Smooth muscle cell (in vitro differentiated cells): ENCODE measurements around the gene TMEM106C. TPM values are rescaled to one million over a fixed set of nuclear protein-coding genes. Genes with fewer than 3 reads are reported as not detected.

Experiments
- DNase-seq: peaks from one replicate; lab custom pipeline; 2025; ENCODE audit not compliant: unreplicated experiment; lab: John Stamatoyannopoulos, UW
- H2AFZ ChIP-seq: fragments of 200-600 bp; sonication (generic); 2 replicates; pipeline ENCODE4 v1.6.0; 2016; ENCODE audit warnings: antibody characterized with exemption, low read depth, mild to moderate bottlenecking
- H3F3A ChIP-seq: fragments of 200-600 bp; sonication (generic); 2 replicates; pipeline ENCODE4 v1.6.0; 2017; ENCODE audit warnings: antibody characterized with exemption, low read depth
- H3K27ac ChIP-seq: fragments of 200-600 bp; sonication (generic); 2 replicates; pipeline ENCODE4 v1.5.1; 2016; ENCODE audit warnings: low read depth, mild to moderate bottlenecking
- H3K27me3 ChIP-seq: fragments of 200-600 bp; sonication (generic); 2 replicates; pipeline ENCODE4 v1.6.1; 2016; ENCODE audit warnings: low read depth, mild to moderate bottlenecking
- H3K36me3 ChIP-seq: fragments of 200-600 bp; sonication (generic); 2 replicates; pipeline ENCODE4 v1.5.1; 2016; ENCODE audit warnings: low read depth
- H3K4me1 ChIP-seq: fragments of 200-600 bp; sonication (generic); 2 replicates; pipeline ENCODE4 v1.5.1; 2016; ENCODE audit warnings: low read depth
- H3K4me2 ChIP-seq: fragments of 200-600 bp; sonication (generic); 2 replicates; pipeline ENCODE4 v1.6.0; 2016; ENCODE audit warnings: mild to moderate bottlenecking
- H3K4me3 ChIP-seq: fragments of 200-600 bp; sonication (generic); 2 replicates; pipeline ENCODE4 v1.5.1; 2016; ENCODE audit warnings: mild to moderate bottlenecking
- H3K79me2 ChIP-seq: fragments of 200-600 bp; sonication (generic); 2 replicates; pipeline ENCODE4 v1.6.0; 2016; ENCODE audit warnings: low read depth, mild to moderate bottlenecking
- H3K9ac ChIP-seq: fragments of 200-600 bp; sonication (generic); 2 replicates; pipeline ENCODE4 v1.6.0; 2016; ENCODE audit warnings: low read depth
- H3K9me3 ChIP-seq: fragments of 200-600 bp; sonication (generic); replicated peaks from 2 replicates; pipeline ENCODE4 v1.5.1; 2016; ENCODE audit warnings: low read depth
- H4K20me1 ChIP-seq: fragments of 200-600 bp; sonication (generic); 2 replicates; pipeline ENCODE4 v1.6.0; 2016; ENCODE audit warnings: low read depth
- WGBS: methylation state at CpG from one replicate; pipeline ENCODE4 v1.1.7; 2016; ENCODE audit warnings: low lambda C conversion rate; 5-methylcytosine and 5-hydroxymethylcytosine counted together
- polyA plus RNA-seq: library from polyadenylated mRNA; unstranded; fragments of >200 nt; fragmentation: Nextera tagmentation; extraction: Ambion mirVana; gene quantifications from 2 replicates; pipeline ENCODE4 v1.2.1, GENCODE V29; 2016
- total RNA-seq: library from RNA; depleted of rRNA; stranded (reverse); fragments of >200 nt; gene quantifications from 2 replicates; pipeline ENCODE4 v1.2.3, GENCODE V29; 2014
- TF ChIP-seq, protein P1 (sequence below): fragments of 200-600 bp; sonication (generic); IDR thresholded peaks from 2 replicates; pipeline ENCODE4 v1.5.1; 2017; ENCODE audit warnings: borderline replicate concordance, mild to moderate bottlenecking, antibody characterized with exemption; ENCODE audit not compliant: insufficient read depth, poor library complexity, severe bottlenecking

TMEM106C gene
- total and polyA plus RNA-seq, 2 experiments from 2014 or later = 42.7 to 58.9 TPM

DNA sequence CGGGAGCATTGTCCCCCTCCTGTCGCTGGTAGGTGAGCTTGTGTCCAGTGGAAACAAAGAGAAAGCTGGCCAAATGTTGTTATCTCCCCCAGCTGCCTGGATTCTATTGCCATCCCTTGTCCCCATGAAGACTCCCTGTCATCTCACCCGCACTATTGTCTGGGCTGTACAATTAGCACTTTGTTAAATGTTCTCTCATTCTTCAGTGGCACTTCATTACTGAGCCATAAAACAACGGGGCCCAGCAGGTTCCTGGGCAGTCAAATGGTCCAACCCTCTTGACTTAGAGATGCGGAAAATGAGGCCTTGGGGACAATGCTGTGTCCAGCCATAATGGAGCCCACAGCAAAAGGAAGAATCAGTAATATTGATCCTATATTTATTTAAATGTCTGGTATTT, 54.1 kb downstream of the TMEM106C start:
- DNase-seq = no peak
- peaks cover 91% of the 10 kb centered on the region for H3K27me3 ChIP-seq
- no peaks in the 10 kb centered on the region for H4K20me1 ChIP-seq
- WGBS = 60% methylated on average over 5 of the region's 5 CpGs
- no peak overlapping the region for H2AFZ ChIP-seq
- TF ChIP-seq, protein P1, sequence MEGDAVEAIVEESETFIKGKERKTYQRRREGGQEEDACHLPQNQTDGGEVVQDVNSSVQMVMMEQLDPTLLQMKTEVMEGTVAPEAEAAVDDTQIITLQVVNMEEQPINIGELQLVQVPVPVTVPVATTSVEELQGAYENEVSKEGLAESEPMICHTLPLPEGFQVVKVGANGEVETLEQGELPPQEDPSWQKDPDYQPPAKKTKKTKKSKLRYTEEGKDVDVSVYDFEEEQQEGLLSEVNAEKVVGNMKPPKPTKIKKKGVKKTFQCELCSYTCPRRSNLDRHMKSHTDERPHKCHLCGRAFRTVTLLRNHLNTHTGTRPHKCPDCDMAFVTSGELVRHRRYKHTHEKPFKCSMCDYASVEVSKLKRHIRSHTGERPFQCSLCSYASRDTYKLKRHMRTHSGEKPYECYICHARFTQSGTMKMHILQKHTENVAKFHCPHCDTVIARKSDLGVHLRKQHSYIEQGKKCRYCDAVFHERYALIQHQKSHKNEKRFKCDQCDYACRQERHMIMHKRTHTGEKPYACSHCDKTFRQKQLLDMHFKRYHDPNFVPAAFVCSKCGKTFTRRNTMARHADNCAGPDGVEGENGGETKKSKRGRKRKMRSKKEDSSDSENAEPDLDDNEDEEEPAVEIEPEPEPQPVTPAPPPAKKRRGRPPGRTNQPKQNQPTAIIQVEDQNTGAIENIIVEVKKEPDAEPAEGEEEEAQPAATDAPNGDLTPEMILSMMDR = no peak
- no peaks in the 10 kb centered on the region for H3K36me3 ChIP-seq
- H3K79me2 ChIP-seq = no peaks in the 10 kb centered on the region
- no peaks in the 10 kb centered on the region for H3K9me3 ChIP-seq
- H3F3A ChIP-seq = no peaks in the 10 kb centered on the region
- H3K4me2 ChIP-seq = no peak overlapping the region
- H3K27ac ChIP-seq = no peak overlapping the region
- H3K4me1 ChIP-seq = peaks cover 13% of the 10 kb centered on the region
- no peak overlapping the region for H3K4me3 ChIP-seq
- no peak overlapping the region for H3K9ac ChIP-seq

DNA sequence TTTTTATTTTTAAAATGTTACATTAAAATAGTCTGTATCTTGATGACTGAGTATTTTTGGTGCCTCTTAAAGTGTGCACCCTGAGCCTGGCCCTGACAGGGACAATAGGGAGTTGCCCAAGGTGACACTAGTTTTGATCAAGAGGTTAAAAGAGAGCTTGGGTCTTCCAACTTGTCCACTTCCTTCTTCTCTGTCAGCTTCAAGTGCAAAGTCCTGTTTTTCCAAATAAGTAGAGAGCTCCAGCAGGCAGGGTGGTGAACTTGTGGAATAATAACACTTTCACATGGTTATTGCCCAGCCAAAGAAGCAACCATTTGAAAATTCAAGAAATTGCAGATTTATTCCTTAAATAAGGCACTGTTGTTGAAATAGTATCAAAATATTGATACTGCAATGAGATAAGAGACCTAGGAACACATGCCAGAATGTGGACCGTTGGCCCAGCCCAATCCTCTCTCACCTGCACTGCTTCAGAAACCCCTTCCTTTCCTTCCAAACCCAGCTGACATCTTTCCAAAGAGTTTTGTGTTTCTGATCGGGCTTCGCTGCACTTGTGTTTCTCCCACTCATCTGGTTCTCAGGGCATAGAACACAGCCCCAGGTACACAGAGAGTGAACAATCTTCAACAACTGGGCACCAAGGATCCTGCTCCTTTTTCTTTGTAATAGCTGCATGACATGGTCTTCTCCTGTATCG, 54.7 kb downstream of the TMEM106C start:
- H3K79me2 ChIP-seq = no peaks in the 10 kb centered on the region
- no peaks in the 10 kb centered on the region for H3F3A ChIP-seq
- H2AFZ ChIP-seq = no peak overlapping the region
- DNase-seq = no peak
- peaks cover 19% of the 10 kb centered on the region for H3K4me1 ChIP-seq
- H4K20me1 ChIP-seq = no peaks in the 10 kb centered on the region
- 87% methylated on average over 4 of the region's 4 CpGs for WGBS
- TF ChIP-seq, protein P1 = no peak
- no peak overlapping the region for H3K4me2 ChIP-seq
- no peaks in the 10 kb centered on the region for H3K36me3 ChIP-seq
- no peak overlapping the region for H3K27ac ChIP-seq
- no peak overlapping the region for H3K9ac ChIP-seq
- no peak overlapping the region for H3K4me3 ChIP-seq
- H3K27me3 ChIP-seq = peaks cover 91% of the 10 kb centered on the region
- H3K9me3 ChIP-seq = no peaks in the 10 kb centered on the region

Other genes with a start within 250 kb of the TMEM106C start
- gene ENDOU, start 238.1 kb upstream of the TMEM106C start, total RNA-seq = 1.8 and 5.1 TPM in 2 replicates
- gene ENDOU, start 238.1 kb upstream of the TMEM106C start, polyA plus RNA-seq = 0.47 and 0.74 TPM in 2 replicates
- gene RAPGEF3, start 204.7 kb upstream of the TMEM106C start, total RNA-seq = 4.0 and 5.6 TPM in 2 replicates
- 1.9 and 3.6 TPM in 2 replicates for gene RAPGEF3, start 204.7 kb upstream of the TMEM106C start, polyA plus RNA-seq
- 2.4 and 11.4 TPM in 2 replicates for gene SLC48A1, start 190.4 kb upstream of the TMEM106C start, total RNA-seq
- gene SLC48A1, start 190.4 kb upstream of the TMEM106C start, polyA plus RNA-seq = 6.2 and 8.6 TPM in 2 replicates
- 19.3 and 24.1 TPM in 2 replicates for gene HDAC7, start 143.7 kb upstream of the TMEM106C start, total RNA-seq
- 32.4 and 47.0 TPM in 2 replicates for gene HDAC7, start 143.7 kb upstream of the TMEM106C start, polyA plus RNA-seq
- gene VDR, start 58.6 kb upstream of the TMEM106C start, total RNA-seq = 6.5 and 16.5 TPM in 2 replicates
- gene VDR, start 58.6 kb upstream of the TMEM106C start, polyA plus RNA-seq = 6.4 and 8.0 TPM in 2 replicates
- 1.6 and 8.6 TPM in 2 replicates for gene COL2A1, start 40.9 kb downstream of the TMEM106C start, total RNA-seq
- gene COL2A1, start 40.9 kb downstream of the TMEM106C start, polyA plus RNA-seq = 1.6 and 2.8 TPM in 2 replicates
- gene SENP1, start 142.5 kb downstream of the TMEM106C start, total RNA-seq = 25.8 and 36.6 TPM in 2 replicates
- gene SENP1, start 142.5 kb downstream of the TMEM106C start, polyA plus RNA-seq = 6.7 and 7.6 TPM in 2 replicates
- 26.6 and 35.7 TPM in 2 replicates for gene PFKM, start 155.8 kb downstream of the TMEM106C start, total RNA-seq
- gene PFKM, start 155.8 kb downstream of the TMEM106C start, polyA plus RNA-seq = 37.1 and 38.3 TPM in 2 replicates
- gene ASB8, start 193.9 kb downstream of the TMEM106C start, total RNA-seq = 26.9 and 31.1 TPM in 2 replicates
- 18.0 and 25.4 TPM in 2 replicates for gene ASB8, start 193.9 kb downstream of the TMEM106C start, polyA plus RNA-seq
- gene CCDC184, start 220.0 kb downstream of the TMEM106C start, total RNA-seq = 23.7 and 36.6 TPM in 2 replicates
- 56.1 and 74.1 TPM in 2 replicates for gene CCDC184, start 220.0 kb downstream of the TMEM106C start, polyA plus RNA-seq
- not detected in 2 replicates for gene OR10AD1, start 239.7 kb downstream of the TMEM106C start, total RNA-seq
- gene OR10AD1, start 239.7 kb downstream of the TMEM106C start, polyA plus RNA-seq = not detected in 2 replicates